GM18907 (cell line): ENCODE data around the gene OLIG1.

ENCODE experiments used
- ATAC-seq: cut with Tn5 transposase; IDR thresholded peaks from one replicate; pipeline ENCODE4 v1.9.1; 2021; ENCODE audit warnings: mild to moderate bottlenecking, moderate library complexity; ENCODE audit not compliant: unreplicated experiment

Gene OLIG1

DNA sequence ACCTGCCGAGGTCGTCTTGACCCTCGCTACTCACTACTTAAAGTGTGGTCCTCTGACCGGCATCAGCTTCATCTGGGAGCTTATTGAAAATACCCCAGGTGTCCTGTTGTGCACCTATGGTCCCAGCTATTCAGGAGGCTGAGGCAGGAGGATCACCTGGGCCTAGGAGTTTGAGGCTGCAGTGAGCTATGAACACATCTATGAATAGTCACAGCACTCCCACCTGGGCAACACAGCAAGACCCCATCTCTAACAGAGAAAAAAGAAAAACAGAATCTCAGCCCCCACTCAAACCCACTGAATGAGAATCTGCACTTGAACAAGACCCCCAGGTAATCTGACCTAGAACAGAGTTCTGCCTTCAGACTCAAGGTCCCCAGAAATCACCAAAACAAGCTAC lies 8.7 kb upstream of the OLIG1 start:
- ATAC-seq: no peak

GRCh38 chr21:33063375-33063883 lies 6.5 kb upstream of the OLIG1 start:
- ATAC-seq: no peak

DNA sequence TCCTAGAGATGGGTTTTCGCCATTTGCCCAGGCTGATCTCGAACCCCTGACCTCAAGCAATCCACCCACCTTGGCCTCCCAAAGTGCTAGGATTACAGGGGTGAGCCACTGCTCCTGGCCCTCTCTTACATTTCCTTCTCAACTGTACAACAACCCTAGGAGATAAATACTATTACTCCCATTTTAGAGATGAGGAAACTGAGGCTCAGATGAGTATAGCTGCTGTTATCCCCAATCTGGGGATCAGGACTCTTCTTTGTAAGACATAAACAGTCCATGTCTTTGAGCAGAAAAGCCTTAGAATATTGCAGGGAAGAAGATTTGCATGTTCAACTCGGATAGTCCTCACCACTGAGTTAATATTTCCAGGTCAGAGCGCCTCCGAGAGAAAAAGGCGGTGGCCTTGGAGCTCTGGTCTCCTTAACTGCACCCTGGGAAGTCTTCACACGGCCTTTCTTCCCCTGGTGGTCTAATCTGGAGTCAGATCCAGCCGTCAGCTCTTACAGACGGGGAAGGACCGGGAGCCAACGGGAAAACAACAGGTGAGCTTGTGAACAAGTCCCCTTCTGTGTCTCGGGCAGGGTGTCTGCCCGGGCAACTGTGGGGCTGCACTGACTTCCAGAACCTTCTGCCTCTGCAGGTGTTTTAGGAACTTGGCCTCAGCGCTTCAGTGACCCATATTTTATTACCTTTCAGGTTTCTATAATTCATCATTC lies 5.9 kb upstream of the OLIG1 start:
- no peak for ATAC-seq

DNA sequence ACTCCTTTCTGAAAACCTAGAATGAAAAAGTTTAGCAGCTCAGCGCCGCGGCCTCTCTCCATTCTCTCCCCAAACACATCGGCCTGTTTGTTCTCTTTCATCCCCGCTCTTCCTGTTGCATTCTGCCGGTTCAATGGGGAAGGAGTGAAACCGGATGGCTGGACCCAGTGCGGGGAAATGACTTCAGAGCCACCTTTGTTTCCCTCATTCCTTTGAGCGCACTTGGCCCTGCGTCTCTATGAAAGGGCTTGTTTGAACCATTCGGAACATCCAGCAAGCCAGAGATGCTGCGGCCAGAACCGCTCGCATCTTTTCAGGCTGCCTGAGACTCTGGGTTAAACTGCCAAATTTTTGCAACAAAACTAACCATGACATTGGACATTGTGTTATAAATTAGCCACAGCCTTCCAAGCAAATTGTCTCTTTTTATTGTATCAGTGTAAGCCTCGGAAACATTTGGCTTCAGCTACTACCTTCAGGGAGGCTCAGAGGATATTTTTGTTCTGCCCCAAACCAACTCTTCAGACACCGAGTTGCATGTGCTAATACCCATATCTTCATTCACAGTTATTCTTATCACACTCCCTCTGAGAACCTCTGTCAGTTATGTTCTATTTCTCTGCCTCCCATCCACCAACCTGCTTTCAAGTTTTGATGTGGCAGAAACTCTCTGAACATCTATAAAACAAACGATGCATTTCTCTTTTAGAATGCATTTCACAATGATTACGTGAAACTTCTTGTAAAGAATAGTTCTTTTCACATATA lies 5.1 kb upstream of the OLIG1 start:
- no peak for ATAC-seq

GRCh38 chr21:33067043-33067442 lies 2.9 kb upstream of the OLIG1 start:
- ATAC-seq: no peak

DNA sequence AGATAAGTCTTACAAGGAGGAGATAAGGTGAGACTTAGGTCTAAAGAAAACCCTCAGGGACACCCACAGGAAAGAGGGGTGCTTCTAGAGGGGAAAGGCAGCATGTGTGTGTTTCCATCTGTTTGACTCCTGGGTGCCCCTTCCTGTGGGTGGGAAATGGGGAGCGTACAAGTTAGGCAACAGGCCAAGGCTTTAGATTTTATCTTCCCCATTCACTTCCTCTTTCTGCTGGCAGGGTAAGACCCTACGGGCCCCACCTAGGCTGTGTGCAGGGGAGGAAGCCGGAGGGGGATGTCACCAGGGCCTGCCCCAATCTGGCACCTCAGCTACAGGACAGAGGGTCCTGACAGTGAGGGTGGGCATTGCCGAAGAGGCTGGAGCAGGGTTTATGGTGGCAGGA lies 2.5 kb upstream of the OLIG1 start:
- no peak for ATAC-seq

GRCh38 chr21:33069243-33069642 lies 698 bp upstream of the OLIG1 start:
- no peak for ATAC-seq

DNA sequence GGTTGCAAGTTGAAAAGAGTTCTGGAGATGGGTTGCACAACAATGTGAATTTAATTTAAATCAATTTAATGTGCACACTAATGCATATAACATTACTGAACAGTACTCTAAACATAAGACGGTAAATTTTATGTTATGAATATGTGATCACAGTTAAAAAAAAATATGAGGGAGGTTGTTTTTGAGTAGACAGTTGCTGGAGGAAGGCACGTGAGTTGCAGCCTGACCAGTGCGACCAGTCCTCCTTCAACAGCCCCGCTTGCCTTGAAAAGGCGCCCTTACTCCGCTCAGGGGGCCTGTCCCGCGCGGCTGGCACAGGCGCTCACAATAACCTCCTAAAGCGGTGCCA lies 322 bp upstream of the OLIG1 start:
- ATAC-seq: no peak

DNA sequence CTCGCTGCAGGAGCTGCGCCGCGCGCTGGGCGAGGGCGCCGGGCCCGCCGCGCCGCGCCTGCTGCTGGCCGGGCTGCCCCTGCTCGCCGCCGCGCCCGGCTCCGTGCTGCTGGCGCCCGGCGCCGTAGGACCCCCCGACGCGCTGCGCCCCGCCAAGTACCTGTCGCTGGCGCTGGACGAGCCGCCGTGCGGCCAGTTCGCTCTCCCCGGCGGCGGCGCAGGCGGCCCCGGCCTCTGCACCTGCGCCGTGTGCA lies 730 bp downstream of the OLIG1 start:
- ATAC-seq: peak; percentile 7

DNA sequence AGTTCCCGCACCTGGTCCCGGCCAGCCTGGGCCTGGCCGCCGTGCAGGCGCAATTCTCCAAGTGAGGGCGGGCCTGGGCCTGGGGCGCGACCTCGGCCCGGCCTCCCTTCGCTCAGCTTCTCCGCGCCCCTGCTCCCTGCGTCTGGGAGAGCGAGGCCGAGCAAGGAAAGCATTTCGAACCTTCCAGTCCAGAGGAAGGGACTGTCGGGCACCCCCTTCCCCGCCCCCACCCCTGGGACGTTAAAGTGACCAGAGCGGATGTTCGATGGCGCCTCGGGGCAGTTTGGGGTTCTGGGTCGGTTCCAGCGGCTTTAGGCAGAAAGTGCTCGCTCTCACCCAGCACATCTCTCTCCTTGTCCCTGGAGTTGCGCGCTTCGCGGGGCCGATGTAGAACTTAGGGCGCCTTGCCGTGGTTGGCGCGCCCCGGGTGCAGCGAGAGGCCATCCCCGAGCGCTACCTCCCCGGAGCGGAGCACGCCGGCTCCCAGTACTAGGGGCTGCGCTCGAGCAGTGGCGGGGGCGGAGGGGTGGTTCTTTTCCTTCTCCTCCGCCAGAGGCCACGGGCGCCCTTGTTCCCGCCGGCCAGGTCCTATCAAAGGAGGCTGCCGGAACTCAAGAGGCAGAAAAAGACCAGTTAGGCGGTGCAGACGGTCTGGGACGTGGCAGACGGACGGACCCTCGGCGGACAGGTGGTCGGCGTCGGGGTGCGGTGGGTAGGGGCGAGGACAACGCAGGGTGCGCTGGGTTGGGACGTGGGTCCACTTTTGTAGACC lies 1.2 kb downstream of the OLIG1 start:
- no peak for ATAC-seq

DNA sequence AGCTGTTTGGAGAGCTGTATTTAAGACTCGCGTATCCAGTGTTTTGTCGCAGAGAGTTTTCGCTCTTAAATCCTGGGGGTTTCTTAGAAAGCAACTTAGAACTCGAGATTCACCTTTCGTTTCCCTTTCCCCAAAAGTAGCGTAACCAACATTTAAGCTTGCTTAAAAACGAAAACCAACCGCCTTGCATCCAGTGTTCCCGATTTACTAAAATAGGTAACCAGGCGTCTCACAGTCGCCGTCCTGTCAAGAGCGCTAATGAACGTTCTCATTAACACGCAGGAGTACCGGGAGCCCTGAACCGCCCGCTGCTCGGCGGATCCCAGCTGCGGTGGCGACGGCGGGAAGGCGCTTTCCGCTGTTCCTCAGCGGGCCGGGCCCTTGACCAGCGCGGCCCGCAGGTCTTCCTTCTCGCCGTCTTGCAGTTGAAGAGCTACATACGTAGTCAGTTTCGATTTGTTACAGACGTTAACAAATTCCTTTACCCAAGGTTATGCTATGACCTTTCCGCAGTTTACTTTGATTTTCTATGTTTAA lies 1.9 kb downstream of the OLIG1 start:
- ATAC-seq: no peak

GRCh38 chr21:33073636-33074035 lies 3.7 kb downstream of the OLIG1 start:
- ATAC-seq: no peak

GRCh38 chr21:33075128-33075527 lies 5.2 kb downstream of the OLIG1 start:
- no peak for ATAC-seq

DNA sequence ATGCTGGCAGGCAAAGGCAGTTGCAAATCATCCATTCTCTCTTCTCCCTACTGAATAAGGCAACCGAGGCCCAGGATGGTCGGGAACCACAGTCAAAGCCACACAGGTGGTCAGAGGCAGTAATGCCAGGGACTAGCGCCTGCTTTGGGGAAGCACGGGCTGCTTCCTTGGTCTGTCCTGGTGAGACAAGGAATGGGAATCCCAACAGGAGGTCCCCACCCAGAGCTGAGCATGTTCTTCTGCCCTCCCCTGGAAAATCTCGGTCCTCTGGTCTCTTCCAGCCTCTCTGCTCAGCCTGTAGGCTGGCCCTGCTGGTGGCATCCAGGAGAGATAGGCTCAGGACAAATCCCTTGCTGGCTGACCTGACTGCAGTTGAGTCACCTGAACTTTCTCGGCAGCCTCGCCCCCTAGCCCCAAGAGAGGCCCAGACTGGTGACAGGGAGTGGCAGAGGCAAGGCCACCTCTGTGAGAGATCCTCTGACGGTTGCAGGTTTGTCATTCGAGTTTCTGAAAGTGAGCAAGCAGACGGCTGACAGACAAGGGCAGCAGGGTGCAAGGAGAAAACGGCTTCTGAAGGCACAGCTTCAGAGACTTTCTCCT lies 5.8 kb downstream of the OLIG1 start:
- ATAC-seq: no peak

GRCh38 chr21:33076600-33077329 lies 6.8 kb downstream of the OLIG1 start:
- ATAC-seq: no peak

DNA sequence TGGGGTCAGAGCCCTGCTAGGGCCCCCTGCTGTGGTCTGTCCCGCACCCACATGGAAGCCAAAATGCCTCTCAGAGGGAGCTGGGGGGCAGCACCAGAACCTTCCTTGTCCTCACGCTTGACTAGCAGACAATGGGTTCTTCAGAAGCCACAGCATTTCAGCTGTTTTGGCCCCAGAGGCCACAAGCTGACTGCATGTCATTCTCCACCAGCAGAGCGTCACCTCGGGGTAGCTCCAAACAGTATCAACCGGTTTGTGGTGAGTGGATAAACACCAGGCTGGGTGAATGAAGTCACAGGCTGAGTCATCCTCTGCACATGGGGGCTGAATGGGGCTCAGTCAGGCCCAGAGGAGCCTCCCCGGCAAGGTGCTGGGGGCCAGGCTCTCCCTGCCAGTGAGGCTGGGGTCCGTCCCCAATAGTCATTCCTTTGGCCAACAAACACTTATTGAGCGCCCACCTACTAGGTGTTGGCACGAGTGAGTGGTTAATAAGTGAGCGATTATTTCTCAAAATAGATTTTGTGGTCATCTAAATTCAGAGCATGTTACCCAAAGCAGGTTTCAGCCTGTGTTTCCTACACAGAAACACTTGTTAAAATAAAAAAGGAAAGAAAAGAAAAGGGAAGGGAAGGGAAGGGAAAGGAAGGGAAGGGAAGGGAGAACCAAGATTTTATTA lies 9.1 kb downstream of the OLIG1 start:
- ATAC-seq: peak; percentile 97

- ATAC-seq: no peak
Observed at GRCh38 chr21:33080376-33080775, 10.4 kb downstream of the OLIG1 start.

DNA sequence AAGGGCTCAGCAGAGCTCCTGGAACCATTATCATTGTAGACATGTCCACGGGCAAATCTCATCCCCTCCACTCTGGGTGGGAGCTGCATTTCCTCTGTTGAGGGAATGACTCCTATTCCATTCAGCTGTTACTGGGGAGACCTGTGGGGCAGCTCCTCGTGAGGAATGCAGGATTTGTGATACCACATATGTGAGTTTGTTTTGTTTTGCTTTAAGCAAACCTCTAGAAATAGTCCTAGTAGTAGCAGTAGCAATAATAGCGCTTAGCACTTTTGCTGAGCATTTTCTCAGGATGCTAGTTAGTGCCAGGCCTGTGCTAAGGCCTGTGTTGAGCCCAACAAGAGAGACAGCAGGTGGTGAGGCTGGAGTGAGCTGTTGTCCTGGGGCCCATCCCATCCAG lies 10.8 kb downstream of the OLIG1 start:
- ATAC-seq: no peak

- no peak for ATAC-seq
Observed at GRCh38 chr21:33088384-33088783, 18.4 kb downstream of the OLIG1 start.
